WTC11 (cell line): Measurements from ENCODE around the gene INPP5E. TPM values are rescaled to one million over a fixed set of nuclear protein-coding genes. Genes with fewer than 3 reads are reported as not detected.

Source experiments
- ATAC-seq: fragments of 200-7000 bp; cut with Tn5 transposase; 2 replicates; pipeline ENCODE4 v1.10.0; 2021; ENCODE audit warnings: mild to moderate bottlenecking, moderate library complexity
- CTCF ChIA-PET: fragments of 300-600 bp; sonication (Branson Sonifier 250); formaldehyde crosslinking; loops from one replicate; lab custom pipeline; 2021; ENCODE audit warnings: antibody characterized with exemption; lab: Charles Lee
- POLR2A ChIA-PET: fragments of 350-600 bp; sonication (Branson Sonifier 250); formaldehyde crosslinking; loops from one replicate; lab custom pipeline; 2021; ENCODE audit warnings: antibody characterized with exemption; lab: Charles Lee
- DNase-seq: peaks from one replicate; pipeline ENCODE4 v3.0.0; 2021; ENCODE audit warnings: low spot score
- H3K27ac Mint-ChIP-seq: 2 replicates; pipeline ENCODE4 v1.8.0; 2021; ENCODE audit warnings: mixed read lengths
- H3K27me3 Mint-ChIP-seq: 2 replicates; pipeline ENCODE4 v1.8.0; 2021; ENCODE audit warnings: low read depth, mild to moderate bottlenecking, moderate library complexity, mixed read lengths
- H3K36me3 Mint-ChIP-seq: 2 replicates; pipeline ENCODE4 v1.8.0; 2021; ENCODE audit warnings: mixed read lengths
- H3K4me1 Mint-ChIP-seq: 2 replicates; pipeline ENCODE4 v1.8.0; 2022; ENCODE audit warnings: mixed read lengths
- H3K4me3 Mint-ChIP-seq: 2 replicates; pipeline ENCODE4 v1.8.0; 2021; ENCODE audit warnings: mild to moderate bottlenecking, moderate library complexity, mixed read lengths
- H3K9me3 Mint-ChIP-seq: 2 replicates; pipeline ENCODE4 v1.8.0; 2021; ENCODE audit warnings: mixed read lengths
- ATF6 ChIP-seq: sonication (generic); formaldehyde crosslinking; IDR thresholded peaks from 2 replicates; pipeline ENCODE4 v1.8.1; 2023; ENCODE audit warnings: mild to moderate bottlenecking, missing genetic modification reagents
- CREB1 ChIP-seq: sonication (generic); formaldehyde crosslinking; IDR thresholded peaks from 2 replicates; pipeline ENCODE4 v1.8.0; 2023; ENCODE audit warnings: mild to moderate bottlenecking, missing genetic modification reagents
- E2F1 ChIP-seq: sonication (generic); formaldehyde crosslinking; IDR thresholded peaks from 2 replicates; pipeline ENCODE4 v1.8.0; 2022; ENCODE audit warnings: mild to moderate bottlenecking, missing genetic modification reagents
- E2F4 ChIP-seq: sonication (generic); formaldehyde crosslinking; IDR thresholded peaks from 2 replicates; pipeline ENCODE4 v1.8.1; 2022; ENCODE audit warnings: low read depth, mild to moderate bottlenecking, moderate library complexity, missing genetic modification reagents, borderline replicate concordance
- ESRRA ChIP-seq: sonication (generic); formaldehyde crosslinking; IDR thresholded peaks from 2 replicates; pipeline ENCODE4 v1.8.1; 2022; ENCODE audit warnings: mild to moderate bottlenecking, missing genetic modification reagents, borderline replicate concordance
- ETV6 ChIP-seq: sonication (generic); formaldehyde crosslinking; IDR thresholded peaks from 2 replicates; pipeline ENCODE4 v1.8.1; 2022; ENCODE audit warnings: mild to moderate bottlenecking, missing genetic modification reagents
- FOXJ3 ChIP-seq: sonication (generic); formaldehyde crosslinking; IDR thresholded peaks from 2 replicates; pipeline ENCODE4 v1.9.0; 2021; ENCODE audit warnings: missing genetic modification reagents, mild to moderate bottlenecking, borderline replicate concordance
- GRHL2 ChIP-seq: fragments of 250-450 bp; sonication (Bioruptor Pico); IDR thresholded peaks from 2 replicates; pipeline ENCODE4 v1.8.0; 2022; ENCODE audit warnings: mild to moderate bottlenecking, moderate library complexity; ENCODE audit not compliant: insufficient replicate concordance, severe bottlenecking
- HMGA2 ChIP-seq: fragments of 250-450 bp; sonication (Bioruptor Pico); IDR thresholded peaks from 2 replicates; pipeline ENCODE4 v1.4.0; 2021; ENCODE audit warnings: mild to moderate bottlenecking, moderate library complexity
- HMGXB4 ChIP-seq: sonication (generic); formaldehyde crosslinking; IDR thresholded peaks from 2 replicates; pipeline ENCODE4 v1.8.1; 2023; ENCODE audit warnings: mild to moderate bottlenecking, moderate library complexity, missing genetic modification reagents
- JUN ChIP-seq: sonication (generic); formaldehyde crosslinking; IDR thresholded peaks from 2 replicates; pipeline ENCODE4 v1.8.0; 2023; ENCODE audit warnings: mild to moderate bottlenecking, missing genetic modification reagents
- NFE2L1 ChIP-seq: sonication (generic); formaldehyde crosslinking; IDR thresholded peaks from 2 replicates; pipeline ENCODE4 v1.8.1; 2023; ENCODE audit warnings: missing genetic modification reagents
- NR2C2 ChIP-seq: sonication (generic); formaldehyde crosslinking; IDR thresholded peaks from 2 replicates; pipeline ENCODE4 v1.8.0; 2022; ENCODE audit warnings: mild to moderate bottlenecking, missing genetic modification reagents
- NR3C1 ChIP-seq: sonication (generic); formaldehyde crosslinking; conservative IDR thresholded peaks from 2 replicates; pipeline ENCODE4 v1.8.1; 2023; ENCODE audit warnings: low read depth, mild to moderate bottlenecking, missing genetic modification reagents
- RELA ChIP-seq: sonication (generic); formaldehyde crosslinking; IDR thresholded peaks from 2 replicates; pipeline ENCODE4 v1.8.1; 2022; ENCODE audit warnings: missing genetic modification reagents, mild to moderate bottlenecking, borderline replicate concordance
- SMAD4 ChIP-seq: sonication (generic); formaldehyde crosslinking; IDR thresholded peaks from 2 replicates; pipeline ENCODE4 v1.8.0; 2022; ENCODE audit warnings: mild to moderate bottlenecking, missing genetic modification reagents
- TEAD1 ChIP-seq: sonication (generic); formaldehyde crosslinking; IDR thresholded peaks from 2 replicates; pipeline ENCODE4 v1.8.0; 2022; ENCODE audit warnings: mild to moderate bottlenecking, missing genetic modification reagents
- USF1 ChIP-seq: sonication (generic); formaldehyde crosslinking; IDR thresholded peaks from 2 replicates; pipeline ENCODE4 v1.8.0; 2022; ENCODE audit warnings: mild to moderate bottlenecking, missing genetic modification reagents
- ZBTB21 ChIP-seq: sonication (generic); formaldehyde crosslinking; IDR thresholded peaks from 2 replicates; pipeline ENCODE4 v1.8.1; 2023; ENCODE audit warnings: mild to moderate bottlenecking, missing genetic modification reagents, borderline replicate concordance
- ZMAT4 ChIP-seq: fragments of 250-450 bp; sonication (Bioruptor Pico); IDR thresholded peaks from 2 replicates; pipeline ENCODE4 v1.9.0; 2021; ENCODE audit warnings: mild to moderate bottlenecking
- ZNF263 ChIP-seq: sonication (generic); formaldehyde crosslinking; IDR thresholded peaks from 2 replicates; pipeline ENCODE4 v1.8.1; 2022; ENCODE audit warnings: low read depth, mild to moderate bottlenecking, moderate library complexity, missing genetic modification reagents
- ZNF317 ChIP-seq: sonication (generic); formaldehyde crosslinking; IDR thresholded peaks from 2 replicates; pipeline ENCODE4 v1.8.1; 2023; ENCODE audit warnings: low read depth, mild to moderate bottlenecking, moderate library complexity, missing genetic modification reagents, borderline replicate concordance
- ZNF396 ChIP-seq: fragments of 250-450 bp; sonication (Bioruptor Pico); IDR thresholded peaks from 2 replicates; pipeline ENCODE4 v1.8.0; 2021; ENCODE audit warnings: mild to moderate bottlenecking, moderate library complexity, borderline replicate concordance
- ZNF423 ChIP-seq: fragments of 250-450 bp; sonication (Bioruptor Pico); IDR thresholded peaks from 2 replicates; pipeline ENCODE4 v2.1.2; 2022; ENCODE audit warnings: mild to moderate bottlenecking, moderate library complexity
- ZNF512 ChIP-seq: sonication (generic); formaldehyde crosslinking; IDR thresholded peaks from 2 replicates; pipeline ENCODE4 v1.8.1; 2022; ENCODE audit warnings: missing genetic modification reagents, borderline replicate concordance
- total RNA-seq: library from RNA; stranded (reverse); gene quantifications from 3 replicates; pipeline ENCODE4 v1.2.3, GENCODE V29; 2021

INPP5E gene
- total RNA-seq, 1 experiment from 2014 or later = 24.0 TPM

- DNase-seq (peak; percentile 91), ATAC-seq (peak; percentile 89)
- peak within 1 kb of the TSS; percentile 90 for H3K27ac Mint-ChIP-seq
- peaks cover 9% of the 10 kb centered on the region for H3K4me1 Mint-ChIP-seq
- ChIA-PET POLR2A (interaction anchor here (0.7 to 1.5 kb wide), 3 partner anchors 10 to 58 kb away, joined by 3 to 4 read pairs (median 3); no protein-coding TSS in a partner anchor), CTCF (interaction anchor here (0.6 to 2.1 kb wide), 17 partner anchors 9 to 286 kb away, joined by 3 to 18 read pairs (median 4); partner anchors contain the start of genes DNLZ, ENTR1 and PMPCA)
- H3K36me3 Mint-ChIP-seq = peaks cover 38% of the 10 kb centered on the region
- no peaks in the 10 kb centered on the region for H3K27me3 Mint-ChIP-seq
- peak within 1 kb of the TSS; percentile 88 for H3K4me3 Mint-ChIP-seq
- H3K9me3 Mint-ChIP-seq = no peaks in the 10 kb centered on the region
- TF ChIP-seq ZNF263 (CRISPR knock-in tag) (no peak), USF1 (no peak), FOXJ3 (CRISPR knock-in tag) (no peak), NR2C2 (CRISPR knock-in tag) (no peak), E2F1 (CRISPR knock-in tag) (no peak), SMAD4 (CRISPR knock-in tag) (no peak), ESRRA (CRISPR knock-in tag) (no peak), ZNF512 (no peak), NFE2L1 (CRISPR knock-in tag) (0 out of 2 replicates have a peak, but pooled peaks have one; percentile 36), ETV6 (CRISPR knock-in tag) (peak; percentile 92), RELA (no peak), ZNF423 (CRISPR knock-in tag) (no peak), GRHL2 (no peak), ZBTB21 (CRISPR knock-in tag) (peak; percentile 62; the same call in 1 of the 2 replicates), ZNF317 (CRISPR knock-in tag) (no peak), HMGA2 (CRISPR knock-in tag) (no peak), NR3C1 (CRISPR knock-in tag) (no peak), ZMAT4 (CRISPR knock-in tag) (no peak), TEAD1 (CRISPR knock-in tag) (0 out of 2 replicates have a peak, but pooled peaks have one; percentile 46), ZNF396 (CRISPR knock-in tag) (no peak), ATF6 (CRISPR knock-in tag) (no peak), E2F4 (CRISPR knock-in tag) (no peak), HMGXB4 (CRISPR knock-in tag) (peak; percentile 64; the same call in 1 of the 2 replicates), JUN (CRISPR knock-in tag) (no peak), CREB1 (no peak)
Observed at GRCh38 chr9:136400038-136400834, 39.4 kb downstream of the INPP5E start, which contains the start of gene SNAPC4. TSS of gene SNAPC4 (minus strand) at chr9:136400170. CDS start at chr9:136398428, 1,742 bp downstream.
